Measurements from ENCODE around the gene NAGPA. TPM values are rescaled to one million over a fixed set of nuclear protein-coding genes. Genes with fewer than 3 reads are reported as not detected.

NAGPA gene
- polyA plus RNA-seq, 1 donor (not counting 4 experiments of a cell fraction or from before 2014, with no cell fraction given) = 5.0 TPM

- no peak for TF ChIP-seq CTCF (optimal IDR thresholded peaks at IDR 0.05 in 1 of 3, IDR thresholded peaks at IDR 0.05 in 1 of 3, conservative IDR thresholded peaks at IDR 0.05 in 1 of 3; ENCODE audit: extremely low read depth in 1 of 3, insufficient read depth in 2 of 3, low read length in 3 of 3)
- no peak for TF ChIP-seq EZH2 (IDR thresholded peaks at IDR 0.05; ENCODE audit: low read length)
- no peak for FAIRE-seq
- H3K4me1 ChIP-seq (ENCODE audit: control insufficient read depth, extremely low read depth, insufficient read depth, low read length) = no peaks in the 10 kb centered on the region
- H3K9me1 ChIP-seq (ENCODE audit: control insufficient read depth, extremely low read depth, insufficient read depth, low read length) = no peaks in the 10 kb centered on the region
- no peak for DNase-seq (ENCODE audit: low read depth, low spot score)
- dilution Hi-C loops (cut with MboI; ENCODE audit: extremely low pct_ligation_motif_present, low sequenced_read_pairs) = no loop called here
- H3K79me2 ChIP-seq (ENCODE audit: control insufficient read depth, insufficient read depth, low read length) = no peaks in the 10 kb centered on the region
- no peak overlapping the region for H3K4me2 ChIP-seq (ENCODE audit: control insufficient read depth, extremely low read depth, insufficient read depth, low read depth, low read length)
- no peak overlapping the region for H2AFZ ChIP-seq (ENCODE audit: control insufficient read depth, low read length)
- no peaks in the 10 kb centered on the region for H3K36me3 ChIP-seq (ENCODE audit: control insufficient read depth in 2 of 2, extremely low read depth in 1 of 2, insufficient read depth in 2 of 2, low read length in 2 of 2)
- H3K27ac ChIP-seq (ENCODE audit: control insufficient read depth, insufficient read depth, low read length) = no peak overlapping the region
- no peaks in the 10 kb centered on the region for H4K20me1 ChIP-seq (ENCODE audit: control insufficient read depth, extremely low read depth, insufficient read depth, low read length)
- no peak overlapping the region for H3K9ac ChIP-seq (ENCODE audit: control insufficient read depth, extremely low read depth, insufficient read depth, low read length)
- no peaks in the 10 kb centered on the region for H3K27me3 ChIP-seq (ENCODE audit: control insufficient read depth, extremely low read depth, insufficient read depth, low read length)
- H3K4me3 ChIP-seq (ENCODE audit: control insufficient read depth in 2 of 3, extremely low read depth in 1 of 3, insufficient read depth in 2 of 3, low read depth in 1 of 3, low read length in 3 of 3) = no peak overlapping the region
- no peaks in the 10 kb centered on the region for H3K9me3 ChIP-seq (ENCODE audit: control insufficient read depth, low read depth, low read length)
Measured at GRCh38 chr16:5011637-5012036, 22.1 kb downstream of the NAGPA start.

- DNase-seq (ENCODE audit: low read depth, low spot score) (no peak), FAIRE-seq (no peak)
- Histone ChIP-seq H3K27ac (ENCODE audit: control insufficient read depth, insufficient read depth, low read length) (no peak overlapping the region), H2AFZ (ENCODE audit: control insufficient read depth, low read length) (no peak overlapping the region), H3K36me3 (ENCODE audit: control insufficient read depth in 2 of 2, extremely low read depth in 1 of 2, insufficient read depth in 2 of 2, low read length in 2 of 2) (no peaks in the 10 kb centered on the region), H3K9me1 (ENCODE audit: control insufficient read depth, extremely low read depth, insufficient read depth, low read length) (no peaks in the 10 kb centered on the region), H4K20me1 (ENCODE audit: control insufficient read depth, extremely low read depth, insufficient read depth, low read length) (no peaks in the 10 kb centered on the region), H3K9ac (ENCODE audit: control insufficient read depth, extremely low read depth, insufficient read depth, low read length) (no peak overlapping the region), H3K9me3 (ENCODE audit: control insufficient read depth, low read depth, low read length) (no peaks in the 10 kb centered on the region), H3K4me3 (ENCODE audit: control insufficient read depth in 2 of 3, extremely low read depth in 1 of 3, insufficient read depth in 2 of 3, low read depth in 1 of 3, low read length in 3 of 3) (no peak overlapping the region), H3K4me2 (ENCODE audit: control insufficient read depth, extremely low read depth, insufficient read depth, low read depth, low read length) (no peak overlapping the region), H3K79me2 (ENCODE audit: control insufficient read depth, insufficient read depth, low read length) (no peaks in the 10 kb centered on the region), H3K4me1 (ENCODE audit: control insufficient read depth, extremely low read depth, insufficient read depth, low read length) (no peaks in the 10 kb centered on the region), H3K27me3 (ENCODE audit: control insufficient read depth, extremely low read depth, insufficient read depth, low read length) (no peaks in the 10 kb centered on the region)
- no peak for TF ChIP-seq CTCF (optimal IDR thresholded peaks at IDR 0.05 in 1 of 3, IDR thresholded peaks at IDR 0.05 in 1 of 3, conservative IDR thresholded peaks at IDR 0.05 in 1 of 3; ENCODE audit: extremely low read depth in 1 of 3, insufficient read depth in 2 of 3, low read length in 3 of 3)
- no peak for TF ChIP-seq EZH2 (IDR thresholded peaks at IDR 0.05; ENCODE audit: low read length)
- dilution Hi-C loops (cut with MboI; ENCODE audit: extremely low pct_ligation_motif_present, low sequenced_read_pairs) = no loop called here
Measured at GRCh38 chr16:5010576-5011329, 23.0 kb downstream of the NAGPA start.

Data from keratinocyte (primary cell).